Upper lobe of left lung (tissue), 4 donors: ENCODE results near the gene UNKL.

ENCODE experiments used
- CTCF ChIP-seq, 6 experiments: fragments of 450-650 bp in 4 of 6; fragments of 200-600 bp in 2 of 6; sonication (generic) in 2 of 6; IDR thresholded peaks; one replicate each; pipeline ENCODE4 v1.5.1; 2016 to 2019; ENCODE audit warnings: antibody characterized with exemption in 6 of 6
- EP300 ChIP-seq, 4 donors: sonication (generic); formaldehyde crosslinking; IDR thresholded peaks; one replicate each; pipeline ENCODE4 v1.5.1; 2017; ENCODE audit warnings: antibody characterized with exemption in 4 of 4, control low read depth in 2 of 4
- POLR2A ChIP-seq, 4 donors: fragments of 450-650 bp; IDR thresholded peaks; one replicate each; pipeline ENCODE4 v1.5.1; 2016 to 2017; ENCODE audit warnings: antibody characterized with exemption in 4 of 4, mild to moderate bottlenecking in 2 of 4
- POLR2AphosphoS5 ChIP-seq, 2 donors: sonication (generic); formaldehyde crosslinking; IDR thresholded peaks; one replicate each; pipeline ENCODE4 v1.5.1; 2017; ENCODE audit warnings: antibody characterized with exemption in 2 of 2

- no peak for TF ChIP-seq CTCF (IDR thresholded peaks at IDR 0.05)
- no peak for TF ChIP-seq POLR2AphosphoS5 (IDR thresholded peaks at IDR 0.05)
- no peak for TF ChIP-seq POLR2A (IDR thresholded peaks at IDR 0.05)
- TF ChIP-seq EP300 (IDR thresholded peaks at IDR 0.05), result no peak
These were observed 43.2 kb upstream of the UNKL start for GRCh38 chr16:1457489-1458245.
